Testis (tissue), 3 donors: ENCODE data around the gene HSD17B4. TPM values are rescaled to one million over a fixed set of nuclear protein-coding genes. Genes with fewer than 3 reads are reported as not detected.
"Not testable (repeated sequence)": the region's sequence is repeated elsewhere in the genome, so short reads cannot be mapped to it uniquely, and the experiment has no call there.

Experiments used
- DNase-seq: peaks from one replicate; pipeline ENCODE4 v3.0.0-alpha.2; 2019
- H3K27ac ChIP-seq, 2 donors: fragments of 200-600 bp; sonication (generic); one replicate each; pipeline ENCODE4 v1.5.1; 2019
- H3K27me3 ChIP-seq: fragments of 200-600 bp; sonication (generic); one replicate; pipeline ENCODE4 v1.5.1; 2019
- H3K36me3 ChIP-seq: fragments of 200-600 bp; sonication (generic); one replicate; pipeline ENCODE4 v1.5.1; 2017; ENCODE audit warnings: low read depth; ENCODE audit errors: missing control alignments
- H3K4me1 ChIP-seq: fragments of 200-600 bp; sonication (generic); one replicate; pipeline ENCODE4 v1.5.1; 2019
- H3K4me3 ChIP-seq, 2 donors: fragments of 200-600 bp; sonication (generic); one replicate each; pipeline ENCODE4 v1.5.1; 2017 to 2019
- H3K9me3 ChIP-seq: fragments of 200-600 bp; sonication (generic); one replicate; pipeline ENCODE4 v1.5.1; 2017
- CTCF ChIP-seq, 3 experiments: fragments of 450-650 bp in 2 of 3; fragments of 200-600 bp in 1 of 3; sonication (generic) in 1 of 3; IDR thresholded peaks; one replicate each; pipeline ENCODE4 v1.5.1; 2016 to 2019; ENCODE audit warnings: antibody characterized with exemption in 3 of 3, mild to moderate bottlenecking in 2 of 3, moderate library complexity in 1 of 3
- POLR2A ChIP-seq: fragments of 450-650 bp; IDR thresholded peaks from one replicate; pipeline ENCODE4 v1.6.1; 2017; ENCODE audit warnings: antibody characterized with exemption, mild to moderate bottlenecking, moderate library complexity
- WGBS, 2 donors: methylation state at CpG; one replicate each; pipeline ENCODE4 v1.1.5; 2018; 5-methylcytosine and 5-hydroxymethylcytosine counted together
- intact Hi-C: fragments of 100-400 bp; cut with DNase I; formaldehyde crosslinking; loops from one replicate; pipeline ENCODE4 v1.15.1; 2023; ENCODE audit warnings: low total_unique reads
- polyA plus RNA-seq: library from polyadenylated mRNA; stranded (reverse); fragments of 350-450 nt; fragmentation: Illumina TruSeq; extraction: RNeasy Lipid Tissue Mini Kit (QIAGEN cat#74804); gene quantifications from one replicate; pipeline ENCODE4 v1.2.3, GENCODE V29; 2014; ENCODE audit warnings: low read depth, low replicate concordance; ENCODE audit not compliant: insufficient read depth
- total RNA-seq, 2 donors: library from RNA; depleted of rRNA; stranded (reverse); fragments of >200 nt; gene quantifications; one replicate each; pipeline ENCODE4 v1.2.3, GENCODE V29; 2016

Gene HSD17B4
- total and polyA plus RNA-seq, 3 donors from 2014 or later, result 66.1 to 78.4 (median 69.1) TPM

GRCh38 chr5:119435436-119436132 is 16.7 kb upstream of the HSD17B4 start:
- Histone ChIP-seq H3K4me1 (no peaks in the 10 kb centered on the region), H3K36me3 (no peaks in the 10 kb centered on the region), H3K4me3 (no peak overlapping the region), H3K9me3 (no peaks in the 10 kb centered on the region), H3K27me3 (no peaks in the 10 kb centered on the region), H3K27ac (no peak overlapping the region)
- peak; percentile 52 for DNase-seq
- intact Hi-C loops, result no loop called here
- 57 to 79% methylated on average over 8 of the region's 8 CpGs for whole genome bisulfite sequencing, 2 donors
- peak in 1 of 3 experiments; percentile 15 for TF ChIP-seq CTCF (IDR thresholded peaks at IDR 0.05)
- TF ChIP-seq POLR2A, result no peak

GRCh38 chr5:119437785-119438586 is 14.3 kb upstream of the HSD17B4 start:
- H3K36me3 ChIP-seq, H3K27ac ChIP-seq, H3K4me1 ChIP-seq, H3K27me3 ChIP-seq, intact Hi-C loops, DNase-seq, H3K9me3 ChIP-seq, H3K4me3 ChIP-seq: not testable (repeated sequence)
- WGBS, 2 donors, result 64 to 70% methylated on average over 3 of the region's 3 CpGs

- H3K27me3 ChIP-seq, H3K4me1 ChIP-seq, DNase-seq, H3K4me3 ChIP-seq, H3K27ac ChIP-seq, intact Hi-C loops, H3K36me3 ChIP-seq, H3K9me3 ChIP-seq: not testable (repeated sequence)
- WGBS, 2 donors, result 24 to 50% methylated on average over 1 of the region's 1 CpG
Observed at GRCh38 chr5:119438587-119438917, 13.7 kb upstream of the HSD17B4 start.

- H3K4me1 ChIP-seq, result no peaks in the 10 kb centered on the region
- no peaks in the 10 kb centered on the region for H3K27me3 ChIP-seq
- WGBS, 2 donors, result 64 to 67% methylated on average over 6 to 8 of the region's 8 CpGs
- H3K4me3 ChIP-seq, result no peak overlapping the region
- H3K27ac ChIP-seq, result no peak overlapping the region
- no peak for DNase-seq
- no peaks in the 10 kb centered on the region for H3K36me3 ChIP-seq
- TF ChIP-seq CTCF (IDR thresholded peaks at IDR 0.05) (no peak), POLR2A (no peak)
- intact Hi-C loops, result no loop called here
- H3K9me3 ChIP-seq, result no peaks in the 10 kb centered on the region
Observed at GRCh38 chr5:119439140-119439631, 13.1 kb upstream of the HSD17B4 start.

GRCh38 chr5:119439632-119440031 is 12.7 kb upstream of the HSD17B4 start:
- WGBS, 2 donors, result 82 to 96% methylated on average over 3 of the region's 3 CpGs
- not testable (repeated sequence) for DNase-seq

GRCh38 chr5:119444643-119445042 is 7.7 kb upstream of the HSD17B4 start:
- H3K4me1 ChIP-seq, H3K9me3 ChIP-seq, H3K27me3 ChIP-seq, intact Hi-C loops, H3K4me3 ChIP-seq, DNase-seq, H3K27ac ChIP-seq, H3K36me3 ChIP-seq: not testable (repeated sequence)
- WGBS, 2 donors, result 88 to 91% methylated on average over 4 of the region's 4 CpGs

More at GRCh38 chr5:119439632-119440031, 12.7 kb upstream of the HSD17B4 start:
- H3K9me3 ChIP-seq, H3K27ac ChIP-seq, intact Hi-C loops, H3K27me3 ChIP-seq, H3K4me3 ChIP-seq, H3K36me3 ChIP-seq, H3K4me1 ChIP-seq: not testable (repeated sequence)
